IMR-90 (cell line): ENCODE measurements around the gene TLR1. TPM values are rescaled to one million over a fixed set of nuclear protein-coding genes. Genes with fewer than 3 reads are reported as not detected.

Experiments used
- ATAC-seq: fragments of 200-7000 bp; cut with Tn5 transposase; 2 replicates; pipeline ENCODE4 v1.9.1; 2020; ENCODE audit warnings: low read depth, mild to moderate bottlenecking, moderate library complexity
- BruUV-seq: library from RNA; stranded (reverse); fragments of 400-500 nt; replicated peaks from 2 replicates; lab custom pipeline; 2021; lab: Mats Ljungman, UMichigan
- CTCF ChIA-PET: fragments of 300-600 bp; formaldehyde crosslinking; extraction: SDS; loops from one replicate; lab custom pipeline; 2021; ENCODE audit warnings: antibody characterized with exemption; lab: Yijun Ruan, JAX
- POLR2A ChIA-PET: fragments of 300-600 bp; sonication (Branson Sonifier 250); formaldehyde crosslinking; loops from one replicate; lab custom pipeline; 2022; ENCODE audit warnings: antibody characterized with exemption; ENCODE audit not compliant: unreplicated experiment; lab: Charles Lee
- DNase-seq: peaks from one replicate; pipeline ENCODE4 v3.0.0; 2013
- H2AFZ ChIP-seq: replicated peaks from 2 replicates; pipeline ENCODE3; 2013; ENCODE audit warnings: low read length, mild to moderate bottlenecking; ENCODE audit not compliant: poor library complexity
- H2AK5ac ChIP-seq: 2 replicates; pipeline ENCODE4 v1.6.1; 2013; ENCODE audit warnings: low read depth, low read length, inconsistent platforms
- H2AK9ac ChIP-seq: replicated peaks from 2 replicates; pipeline ENCODE3; 2013; ENCODE audit warnings: mild to moderate bottlenecking, low read depth, low read length, moderate library complexity; ENCODE audit not compliant: poor library complexity
- H2BK120ac ChIP-seq: 2 replicates; pipeline ENCODE4 v1.6.1; 2013; ENCODE audit warnings: low read depth, low read length, inconsistent platforms
- H2BK15ac ChIP-seq: 3 replicates; pipeline ENCODE4 v1.6.1; 2013; ENCODE audit warnings: low read depth, low read length, inconsistent platforms
- H2BK20ac ChIP-seq: 2 replicates; pipeline ENCODE4 v1.6.1; 2013; ENCODE audit warnings: low read depth, mild to moderate bottlenecking, inconsistent platforms, low read length, moderate library complexity
- H2BK5ac ChIP-seq: 2 replicates; pipeline ENCODE4 v1.6.1; 2013; ENCODE audit warnings: mild to moderate bottlenecking, low read depth, low read length, inconsistent platforms; ENCODE audit not compliant: poor library complexity, severe bottlenecking
- H3K14ac ChIP-seq: replicated peaks from 2 replicates; pipeline ENCODE4 v1.6.1; 2013; ENCODE audit warnings: low read depth, low read length, inconsistent platforms
- H3K18ac ChIP-seq: 2 replicates; pipeline ENCODE4 v1.6.1; 2013; ENCODE audit warnings: low read depth, low read length, control low read depth
- H3K23ac ChIP-seq: 2 replicates; pipeline ENCODE4 v1.6.1; 2013; ENCODE audit warnings: low read depth, low read length, inconsistent platforms
- H3K27ac ChIP-seq: 2 replicates; pipeline ENCODE4 v1.5.1; 2013; ENCODE audit warnings: mild to moderate bottlenecking, control low read depth, low read length; ENCODE audit not compliant: insufficient read depth
- H3K27me3 ChIP-seq: 2 replicates; pipeline ENCODE4 v1.6.1; 2013; ENCODE audit warnings: low read length; ENCODE audit not compliant: control insufficient read depth, insufficient read depth
- H3K36me3 ChIP-seq: 2 replicates; pipeline ENCODE4 v1.6.1; 2013; ENCODE audit warnings: low read length, mixed read lengths; ENCODE audit not compliant: control insufficient read depth, insufficient read depth
- H3K4ac ChIP-seq: 2 replicates; pipeline ENCODE4 v1.6.1; 2013; ENCODE audit warnings: low read depth, low read length, inconsistent platforms
- H3K4me1 ChIP-seq: 2 replicates; pipeline ENCODE4 v1.6.1; 2013; ENCODE audit warnings: low read length, mixed read lengths; ENCODE audit not compliant: control insufficient read depth, insufficient read depth
- H3K4me2 ChIP-seq: 2 replicates; pipeline ENCODE4 v1.6.1; 2013; ENCODE audit warnings: low read depth, mild to moderate bottlenecking, control low read depth, low read length, moderate library complexity
- H3K4me3 ChIP-seq: 2 replicates; pipeline ENCODE4 v1.5.1; 2013; ENCODE audit warnings: low read depth, mild to moderate bottlenecking, control low read depth, low read length, moderate library complexity; ENCODE audit not compliant: insufficient read depth
- H3K56ac ChIP-seq: 2 replicates; pipeline ENCODE4 v1.6.1; 2013; ENCODE audit warnings: low read length, inconsistent platforms; ENCODE audit not compliant: insufficient read depth; ENCODE audit errors: extremely low read depth
- H3K79me1 ChIP-seq, 2 experiments: 2 replicates each; pipeline ENCODE4 v1.6.1; 2013; ENCODE audit warnings: low read length in 2 of 2, inconsistent platforms in 1 of 2, low read depth in 1 of 2
- H3K9ac ChIP-seq: 2 replicates; pipeline ENCODE4 v1.6.1; 2013; ENCODE audit warnings: low read depth, low read length, control low read depth
- H3K9me1 ChIP-seq: 2 replicates; pipeline ENCODE4 v1.6.1; 2013; ENCODE audit warnings: low read length, inconsistent platforms; ENCODE audit not compliant: insufficient read depth
- H3K9me3 ChIP-seq: 2 replicates; pipeline ENCODE4 v1.6.1; 2013; ENCODE audit warnings: low read length; ENCODE audit not compliant: control insufficient read depth, insufficient read depth
- H4K20me1 ChIP-seq: 2 replicates; pipeline ENCODE4 v1.6.1; 2013; ENCODE audit warnings: low read length, inconsistent platforms; ENCODE audit not compliant: insufficient read depth
- H4K5ac ChIP-seq: 2 replicates; pipeline ENCODE4 v1.6.1; 2013; ENCODE audit warnings: mild to moderate bottlenecking, low read depth, low read length, control low read depth
- H4K8ac ChIP-seq, 2 experiments: 2 replicates each; pipeline ENCODE4 v1.6.1; 2013; ENCODE audit warnings: low read depth in 2 of 2, low read length in 2 of 2, control low read depth in 1 of 2, inconsistent platforms in 1 of 2
- H4K91ac ChIP-seq: 2 replicates; pipeline ENCODE4 v1.6.1; 2013; ENCODE audit warnings: low read depth, low read length, inconsistent platforms; ENCODE audit not compliant: insufficient read depth
- BHLHE40 ChIP-seq: fragments of 150-350 bp; IDR thresholded peaks from 2 replicates; pipeline ENCODE4 v1.6.1; 2016; ENCODE audit warnings: mild to moderate bottlenecking, low read depth, low read length
- CEBPB ChIP-seq: IDR thresholded peaks from 2 replicates; pipeline ENCODE4 v1.6.1; 2012; ENCODE audit warnings: low read depth, low read length, improper control_type of control experiment
- CTCF ChIP-seq: conservative IDR thresholded peaks from 2 replicates; pipeline ENCODE4 v1.5.1; 2012; ENCODE audit warnings: mild to moderate bottlenecking, low read depth, low read length, improper control_type of control experiment
- FOS ChIP-seq: fragments of 150-350 bp; IDR thresholded peaks from 2 replicates; pipeline ENCODE4 v1.6.1; 2016; ENCODE audit warnings: low read depth, low read length
- MAFK ChIP-seq: IDR thresholded peaks from 2 replicates; pipeline ENCODE4 v1.6.1; 2012; ENCODE audit warnings: low read depth, low read length, improper control_type of control experiment
- MAZ ChIP-seq: IDR thresholded peaks from 2 replicates; pipeline ENCODE4 v1.6.1; 2012; ENCODE audit warnings: low read depth, mild to moderate bottlenecking, low read length, improper control_type of control experiment, moderate library complexity, borderline replicate concordance
- NFE2L2 ChIP-seq: fragments of 150-350 bp; IDR thresholded peaks from 2 replicates; pipeline ENCODE4 v1.6.1; 2016; ENCODE audit warnings: low read depth, mild to moderate bottlenecking, low read length
- RAD21 ChIP-seq: IDR thresholded peaks from 2 replicates; pipeline ENCODE4 v1.6.1; 2012; ENCODE audit warnings: low read length, improper control_type of control experiment
- RCOR1 ChIP-seq: IDR thresholded peaks from 2 replicates; pipeline ENCODE4 v1.6.1; 2012; ENCODE audit warnings: mild to moderate bottlenecking, low read length, improper control_type of control experiment; ENCODE audit not compliant: insufficient replicate concordance
- RFX5 ChIP-seq: IDR thresholded peaks from 2 replicates; pipeline ENCODE4 v1.8.0; 2012; ENCODE audit warnings: low read depth, mild to moderate bottlenecking, low read length, moderate library complexity
- SMC3 ChIP-seq: fragments of 150-350 bp; IDR thresholded peaks from 2 replicates; pipeline ENCODE4 v1.6.1; 2016; ENCODE audit warnings: low read depth, mild to moderate bottlenecking, antibody characterized with exemption, low read length, moderate library complexity
- USF2 ChIP-seq: fragments of 150-350 bp; IDR thresholded peaks from 2 replicates; pipeline ENCODE4 v1.6.1; 2017; ENCODE audit warnings: mild to moderate bottlenecking, antibody characterized with exemption, low read length, low read depth
- WGBS, 2 experiments: methylation state at CpG; one replicate each; pipeline versions ENCODE4 v1.1.5 to v1.1.7; 2013; ENCODE audit warnings: missing lambda C conversion rate in 2 of 2; ENCODE audit not compliant: insufficient read length in 1 of 2; ENCODE audit errors: extremely low coverage in 2 of 2; 5-methylcytosine and 5-hydroxymethylcytosine counted together
- dilution Hi-C: fragments of 300-500 bp; cut with HindIII; formaldehyde crosslinking; loops from one replicate; pipeline ENCODE4 v1.14.3; 2018; ENCODE audit warnings: low sequenced_read_pairs; ENCODE audit not compliant: unreplicated experiment
- in situ Hi-C: fragments of 300-500 bp; cut with MboI; formaldehyde crosslinking; loops from 3 replicates; pipeline ENCODE4 v1.14.3; 2019; ENCODE audit warnings: low sequenced_read_pairs, inconsistent platforms, mixed read lengths
- intact Hi-C: fragments of 100-400 bp; cut with micrococcal nuclease; formaldehyde crosslinking; loops from 2 replicates; pipeline ENCODE4 v1.10.0; 2022
- polyA plus RNA-seq, 3 experiments: library from polyadenylated mRNA; depleted of rRNA; stranded (reverse); fragments of >200 nt; gene quantifications; 2 replicates each; pipeline ENCODE4 v1.2.3, GENCODE V29; 2012; ENCODE audit warnings: low replicate concordance in 1 of 3
- total RNA-seq: library from RNA; depleted of rRNA; stranded (reverse); fragments of >200 nt; gene quantifications from 2 replicates; pipeline ENCODE4 v1.2.3, GENCODE V29; 2012
- TF ChIP-seq, protein P1 (sequence below): fragments of 150-350 bp; IDR thresholded peaks from 2 replicates; pipeline ENCODE4 v1.6.1; 2016; ENCODE audit warnings: low read depth, mild to moderate bottlenecking, low read length, moderate library complexity, borderline replicate concordance

TLR1 gene
- total and polyA plus RNA-seq, 2 of the 4 experiments (the other 2 are of a cell fraction) = 0.24 to 1.1 TPM

DNA sequence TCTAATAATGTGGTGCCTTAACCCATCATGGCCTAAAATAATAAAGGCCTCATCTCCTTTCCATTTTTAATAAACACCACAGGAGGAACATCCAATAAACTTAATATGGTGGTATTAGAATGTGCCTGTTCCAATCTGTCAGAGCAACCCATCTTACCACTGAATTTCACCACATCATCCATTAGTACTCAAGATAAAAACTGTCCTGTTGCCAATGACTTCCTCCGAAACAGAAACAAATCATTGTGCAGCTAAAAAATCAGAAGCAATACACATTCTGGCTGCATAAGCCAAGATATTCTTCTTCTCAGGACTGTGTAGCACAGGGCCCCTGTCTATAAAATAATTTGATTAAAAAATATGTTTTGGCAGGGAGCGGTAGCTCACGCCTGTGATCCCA lies 40.3 kb downstream of the TLR1 start:
- no peak overlapping the region for H4K91ac ChIP-seq
- H3K14ac ChIP-seq = no peak overlapping the region
- no peak overlapping the region for H3K27ac ChIP-seq
- no peak overlapping the region for H3K56ac ChIP-seq
- no peak overlapping the region for H2AK9ac ChIP-seq
- dilution Hi-C loops = no loop called here
- no peak overlapping the region for H2AFZ ChIP-seq
- ATAC-seq (no peak), DNase-seq (no peak)
- H3K79me1 ChIP-seq = no peaks in the 10 kb centered on the region
- WGBS, 2 experiments = no CpG with 5 or more reads among the region's 3 CpGs
- TF ChIP-seq SMC3 (no peak), CEBPB (no peak), FOS (no peak), MAZ (no peak), NFE2L2 (no peak), USF2 (no peak), MAFK (no peak), RFX5 (no peak), CTCF (no peak), BHLHE40 (no peak), RAD21 (no peak), RCOR1 (no peak)
- TF ChIP-seq, protein P1, sequence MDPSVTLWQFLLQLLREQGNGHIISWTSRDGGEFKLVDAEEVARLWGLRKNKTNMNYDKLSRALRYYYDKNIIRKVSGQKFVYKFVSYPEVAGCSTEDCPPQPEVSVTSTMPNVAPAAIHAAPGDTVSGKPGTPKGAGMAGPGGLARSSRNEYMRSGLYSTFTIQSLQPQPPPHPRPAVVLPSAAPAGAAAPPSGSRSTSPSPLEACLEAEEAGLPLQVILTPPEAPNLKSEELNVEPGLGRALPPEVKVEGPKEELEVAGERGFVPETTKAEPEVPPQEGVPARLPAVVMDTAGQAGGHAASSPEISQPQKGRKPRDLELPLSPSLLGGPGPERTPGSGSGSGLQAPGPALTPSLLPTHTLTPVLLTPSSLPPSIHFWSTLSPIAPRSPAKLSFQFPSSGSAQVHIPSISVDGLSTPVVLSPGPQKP = no peak
- no TSS peak for BruUV-seq
- no peaks in the 10 kb centered on the region for H3K4me1 ChIP-seq
- no peaks in the 10 kb centered on the region for H3K36me3 ChIP-seq
- H3K9ac ChIP-seq = no peak overlapping the region
- H2AK5ac ChIP-seq = no peak overlapping the region
- no peak overlapping the region for H2BK120ac ChIP-seq
- no peak overlapping the region for H2BK20ac ChIP-seq
- no peak overlapping the region for H2BK5ac ChIP-seq
- no peak overlapping the region for H3K18ac ChIP-seq
- no peak overlapping the region for H3K4me3 ChIP-seq
- CTCF ChIA-PET = no interaction called here
- no peak overlapping the region for H4K5ac ChIP-seq
- no peak overlapping the region for H2BK15ac ChIP-seq
- no peaks in the 10 kb centered on the region for H4K20me1 ChIP-seq
- H3K9me3 ChIP-seq = no peaks in the 10 kb centered on the region
- no peak overlapping the region for H3K4ac ChIP-seq
- H4K8ac ChIP-seq = no peak overlapping the region
- H3K23ac ChIP-seq = no peak overlapping the region
- POLR2A ChIA-PET = no interaction called here
- intact Hi-C loops = no loop called here
- in situ Hi-C loops = loop anchor here (5.0 kb wide), 1 partner anchor 373 kb away; no protein-coding TSS in a partner anchor
- H3K27me3 ChIP-seq = peaks cover 3% of the 10 kb centered on the region; the same call in 1 of the 2 replicates
- H3K4me2 ChIP-seq = no peak overlapping the region
- no peaks in the 10 kb centered on the region for H3K9me1 ChIP-seq
